ENCODE measurements around the gene SLC16A9.

Gene SLC16A9

GRCh38 chr10:59718257-59718656, 8.6 kb upstream of the SLC16A9 start:
- DNase-seq (ENCODE audit: low read depth in 2 of 2): no peak

GRCh38 chr10:59713196-59713821, 3.7 kb upstream of the SLC16A9 start:
- DNase-seq (ENCODE audit: low read depth in 2 of 2): no peak

- DNase-seq (ENCODE audit: low read depth in 2 of 2): no peak
These were observed 2.3 kb upstream of the SLC16A9 start for GRCh38 chr10:59711871-59712494.

- peak in 1 of 2 experiments; percentile 0 for DNase-seq (ENCODE audit: low read depth in 2 of 2)
These were observed 745 bp downstream of the SLC16A9 start for GRCh38 chr10:59708816-59709394.

GRCh38 chr10:59706851-59707797, 2.5 kb downstream of the SLC16A9 start:
- DNase-seq (ENCODE audit: low read depth in 2 of 2): no peak

GRCh38 chr10:59705931-59706330, 3.7 kb downstream of the SLC16A9 start:
- DNase-seq (ENCODE audit: low read depth in 2 of 2): no peak

- DNase-seq (ENCODE audit: low read depth in 2 of 2): no peak
These were observed 5.0 kb downstream of the SLC16A9 start for GRCh38 chr10:59704630-59705029.

- DNase-seq (ENCODE audit: low read depth in 2 of 2): no peak
These were observed 7.3 kb downstream of the SLC16A9 start for GRCh38 chr10:59702347-59702746.

GRCh38 chr10:59700709-59701108, 8.9 kb downstream of the SLC16A9 start:
- DNase-seq (ENCODE audit: low read depth in 2 of 2): no peak

- DNase-seq (ENCODE audit: low read depth in 2 of 2): no peak
These were observed 11.3 kb downstream of the SLC16A9 start for GRCh38 chr10:59698326-59698725.

GRCh38 chr10:59695637-59696036, 14.0 kb downstream of the SLC16A9 start:
- DNase-seq (ENCODE audit: low read depth in 2 of 2): no peak

GRCh38 chr10:59694936-59695335, 14.7 kb downstream of the SLC16A9 start:
- no peak for DNase-seq (ENCODE audit: low read depth in 2 of 2)

GRCh38 chr10:59692113-59692512, 17.5 kb downstream of the SLC16A9 start:
- DNase-seq (ENCODE audit: low read depth in 2 of 2): no peak

- DNase-seq (ENCODE audit: low read depth in 2 of 2): no peak
These were observed 20.7 kb downstream of the SLC16A9 start for GRCh38 chr10:59688921-59689351.

GRCh38 chr10:59687657-59688056, 22.0 kb downstream of the SLC16A9 start:
- no peak for DNase-seq (ENCODE audit: low read depth in 2 of 2)

GRCh38 chr10:59684006-59684405, 25.6 kb downstream of the SLC16A9 start:
- DNase-seq (ENCODE audit: low read depth in 2 of 2): no peak

GRCh38 chr10:59682986-59683937, 26.4 kb downstream of the SLC16A9 start:
- no peak for DNase-seq (ENCODE audit: low read depth in 2 of 2)

GRCh38 chr10:59680199-59680598, 29.5 kb downstream of the SLC16A9 start:
- DNase-seq (ENCODE audit: low read depth in 2 of 2): no peak

GRCh38 chr10:59678884-59679301, 30.8 kb downstream of the SLC16A9 start:
- no peak for DNase-seq (ENCODE audit: low read depth in 2 of 2)

GRCh38 chr10:59677253-59677831, 32.3 kb downstream of the SLC16A9 start:
- DNase-seq (ENCODE audit: low read depth in 2 of 2): no peak

GRCh38 chr10:59675812-59676211, 33.8 kb downstream of the SLC16A9 start:
- DNase-seq (ENCODE audit: low read depth in 2 of 2): no peak
